ENCODE data around the gene STK10. TPM values are rescaled to one million over a fixed set of nuclear protein-coding genes. Genes with fewer than 3 reads are reported as not detected.

STK10 gene
- total RNA-seq: 9.9 and 27.0 TPM in 2 replicates

DNA sequence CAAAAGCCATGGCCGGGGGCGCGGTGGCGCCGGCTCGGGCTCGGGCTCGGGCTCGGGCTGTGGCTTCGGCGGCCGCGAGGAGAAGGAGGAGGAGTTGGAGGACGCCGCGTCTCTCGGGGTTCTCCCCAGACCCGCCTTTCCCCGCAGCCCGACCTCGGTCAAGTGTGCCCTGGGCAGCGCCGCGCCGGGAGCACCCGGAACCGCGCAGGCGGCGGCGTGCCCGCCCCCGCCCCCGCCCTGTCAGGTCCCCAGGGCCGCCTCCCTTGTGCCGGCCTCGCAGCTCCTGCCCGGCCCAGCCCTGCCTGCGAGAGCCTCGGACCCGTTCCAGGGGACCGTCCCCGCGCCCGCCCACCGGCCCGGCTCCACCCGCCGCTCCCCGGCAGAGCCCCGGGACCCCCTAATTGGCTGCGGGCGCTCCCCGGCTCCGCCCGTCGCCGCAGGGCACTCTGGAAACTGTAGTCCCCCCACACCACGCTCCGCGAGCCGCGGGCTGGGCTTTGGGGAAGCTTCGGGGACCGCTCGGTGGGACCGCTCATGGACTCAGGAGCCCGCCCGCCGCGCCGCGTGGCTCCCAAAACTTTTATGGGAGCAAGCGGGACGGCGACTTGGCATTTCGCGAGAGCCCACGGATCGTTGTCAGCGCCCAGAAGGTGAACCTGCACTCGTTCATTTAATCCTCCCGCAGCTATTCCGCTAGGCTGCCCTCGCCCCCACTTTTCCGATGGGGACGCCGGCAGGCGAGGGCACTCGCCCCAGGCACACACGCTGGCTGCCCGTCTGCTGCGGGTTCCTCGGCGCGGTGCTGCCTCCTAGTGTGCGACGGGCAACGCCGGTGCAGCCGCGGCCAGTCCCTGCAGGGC lies at the start of gene STK10:
TSS of gene STK10 (minus strand) at position 192 of the 860 bp plus-strand sequence. CDS start at position 10, 182 bp downstream.

DNA sequence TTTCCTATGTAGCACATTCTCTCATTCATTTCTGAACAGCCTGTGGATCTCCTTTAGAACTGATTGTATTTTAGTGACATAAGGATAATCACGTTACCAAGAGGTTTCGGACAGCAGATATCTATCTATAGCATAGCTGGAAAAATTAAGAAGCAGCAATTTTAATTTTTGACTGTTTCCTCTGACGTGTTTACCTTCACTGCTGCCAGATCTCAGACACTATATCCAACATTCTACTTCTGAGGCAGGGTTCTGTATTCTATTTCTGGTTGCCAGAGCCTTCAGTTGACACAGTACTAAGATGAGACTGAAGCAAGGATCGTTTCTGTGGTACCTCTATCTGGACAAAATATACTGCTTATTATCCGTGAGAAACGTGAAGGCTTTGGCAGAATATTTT lies 5.8 kb upstream of the STK10 start, which contains the start of gene EFCAB9:
TSS of gene EFCAB9 (plus strand) at position 301 of the 400 bp plus-strand sequence. CDS start at position 302, 1 bp downstream.

DNA sequence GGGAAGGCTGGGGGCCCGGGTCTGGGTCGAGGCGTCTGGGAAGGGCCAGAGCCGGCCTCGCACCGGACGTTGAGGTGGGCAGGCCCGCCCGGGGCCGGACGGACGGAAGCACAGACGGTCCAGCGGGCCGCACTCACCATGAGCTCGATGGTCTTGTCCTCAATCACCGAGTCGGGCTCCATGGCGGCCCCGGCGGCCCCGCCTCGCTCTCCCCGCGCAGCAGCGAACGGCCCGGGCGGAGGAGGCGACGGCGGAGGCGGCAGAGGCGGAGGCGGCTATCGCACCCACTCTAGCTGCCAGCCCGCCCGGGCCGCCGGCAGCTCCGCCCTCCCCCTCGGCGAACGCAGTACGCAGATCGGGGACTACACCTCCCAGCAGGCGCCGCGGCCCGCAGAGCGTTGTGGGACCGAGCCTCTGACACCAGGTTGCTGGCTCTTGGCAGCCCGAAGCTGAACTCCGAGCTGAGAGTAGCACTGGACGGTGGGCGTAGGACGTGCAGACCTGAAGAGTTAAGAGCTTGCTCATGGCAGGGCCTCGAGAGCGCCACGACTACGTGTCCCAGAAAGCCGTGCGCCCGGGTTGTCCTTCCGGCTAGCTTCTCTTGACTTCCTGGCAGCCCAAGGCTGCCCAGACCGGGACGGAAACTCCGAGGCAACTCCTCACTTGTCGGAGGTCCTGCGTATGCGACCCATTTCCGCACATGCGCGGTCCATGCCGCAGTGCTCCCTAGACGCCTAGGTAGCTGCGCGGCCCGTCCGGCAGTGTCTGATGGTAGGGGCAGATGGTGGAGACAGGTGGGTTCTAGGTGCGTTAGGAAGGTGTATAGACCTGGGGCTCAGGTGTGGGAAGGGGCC lies 181.5 kb downstream of the STK10 start, which contains the start of gene FBXW11:
TSS of gene FBXW11 (minus strand) at position 318 of the 854 bp plus-strand sequence. CDS start at position 182, 136 bp downstream.

Other genes starting within 250 kb of the STK10 start
- 83.4 and 97.0 TPM in 2 replicates for gene FBXW11, start 181.6 kb downstream of the STK10 start, total RNA-seq
- not detected in 2 replicates for gene EFCAB9, start 5.9 kb upstream of the STK10 start, total RNA-seq
- 19.1 and 30.2 TPM in 2 replicates for gene UBTD2, start 95.5 kb upstream of the STK10 start, total RNA-seq

Data from nasal cavity respiratory epithelium epithelial cell of viscerocranial mucosa (primary cell).